SHP77 treated with DMSO at 0.1 percent for 48 hours (cell line): ENCODE measurements around the gene P2RY8.

Experiments
- DNase-seq: peaks from one replicate; lab custom pipeline; 2025; lab: John Stamatoyannopoulos, UW

The P2RY8 gene

GRCh38 chrX:1417921-1418771, 118.8 kb downstream of the P2RY8 start:
- DNase-seq: no peak

GRCh38 chrX:1416965-1417760, 119.8 kb downstream of the P2RY8 start:
- DNase-seq: no peak

GRCh38 chrX:1416327-1416784, 120.6 kb downstream of the P2RY8 start:
- no peak for DNase-seq
